Panc1 (cell line): Measurements from ENCODE around the gene AQP11.

Source experiments
- SIN3A ChIP-seq: IDR thresholded peaks from 2 replicates; pipeline ENCODE4 v1.6.1; 2012; ENCODE audit warnings: low read depth, mild to moderate bottlenecking, low read length, moderate library complexity, borderline replicate concordance; ENCODE audit not compliant: insufficient read depth
- TF ChIP-seq, protein P1 (sequence below): fragments of 450-650 bp; IDR thresholded peaks from 2 replicates; pipeline ENCODE4 v1.5.1; 2017; ENCODE audit warnings: mild to moderate bottlenecking
- TF ChIP-seq, protein P2 (sequence below), 2 experiments: IDR thresholded peaks; 2 replicates each; pipeline ENCODE4 v1.6.1; 2011 to 2012; ENCODE audit warnings: low read depth in 2 of 2, control low read depth in 1 of 2, low read length in 1 of 2, mild to moderate bottlenecking in 1 of 2, moderate library complexity in 1 of 2; ENCODE audit not compliant: insufficient read depth in 1 of 2

DNA sequence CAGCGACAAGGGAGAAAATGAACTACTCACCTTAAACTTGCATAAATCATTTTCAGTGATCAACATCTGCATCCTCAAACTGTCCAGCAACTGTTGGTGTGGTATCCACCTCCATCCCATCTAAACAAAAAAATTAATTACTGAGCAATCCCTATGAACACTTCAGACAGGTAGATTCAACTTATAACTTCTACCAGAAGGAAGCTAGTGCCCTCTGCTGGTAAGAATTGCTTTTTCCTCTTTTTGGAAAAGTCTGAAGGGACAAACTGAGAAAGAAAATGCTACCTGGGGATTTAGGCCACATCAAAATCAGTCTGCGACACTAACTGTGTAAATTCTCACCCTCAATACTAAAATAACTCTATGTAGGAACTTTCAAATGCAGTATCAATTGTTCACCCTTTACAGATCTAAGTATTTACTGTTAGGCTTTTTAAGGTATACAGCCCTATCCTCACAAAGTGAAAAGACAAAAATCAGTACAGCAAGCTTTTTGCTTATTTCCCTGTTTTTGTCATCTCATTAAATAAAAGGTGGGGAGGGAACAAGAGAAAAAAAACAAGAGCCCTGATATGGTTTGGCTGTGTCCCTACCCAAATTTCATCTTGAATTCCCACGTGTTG, 29.9 kb downstream of the AQP11 start:
- TF ChIP-seq, protein P1, sequence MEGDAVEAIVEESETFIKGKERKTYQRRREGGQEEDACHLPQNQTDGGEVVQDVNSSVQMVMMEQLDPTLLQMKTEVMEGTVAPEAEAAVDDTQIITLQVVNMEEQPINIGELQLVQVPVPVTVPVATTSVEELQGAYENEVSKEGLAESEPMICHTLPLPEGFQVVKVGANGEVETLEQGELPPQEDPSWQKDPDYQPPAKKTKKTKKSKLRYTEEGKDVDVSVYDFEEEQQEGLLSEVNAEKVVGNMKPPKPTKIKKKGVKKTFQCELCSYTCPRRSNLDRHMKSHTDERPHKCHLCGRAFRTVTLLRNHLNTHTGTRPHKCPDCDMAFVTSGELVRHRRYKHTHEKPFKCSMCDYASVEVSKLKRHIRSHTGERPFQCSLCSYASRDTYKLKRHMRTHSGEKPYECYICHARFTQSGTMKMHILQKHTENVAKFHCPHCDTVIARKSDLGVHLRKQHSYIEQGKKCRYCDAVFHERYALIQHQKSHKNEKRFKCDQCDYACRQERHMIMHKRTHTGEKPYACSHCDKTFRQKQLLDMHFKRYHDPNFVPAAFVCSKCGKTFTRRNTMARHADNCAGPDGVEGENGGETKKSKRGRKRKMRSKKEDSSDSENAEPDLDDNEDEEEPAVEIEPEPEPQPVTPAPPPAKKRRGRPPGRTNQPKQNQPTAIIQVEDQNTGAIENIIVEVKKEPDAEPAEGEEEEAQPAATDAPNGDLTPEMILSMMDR, result peak; percentile 85; the same call in 1 of the 2 replicates
- TF ChIP-seq, protein P2, sequence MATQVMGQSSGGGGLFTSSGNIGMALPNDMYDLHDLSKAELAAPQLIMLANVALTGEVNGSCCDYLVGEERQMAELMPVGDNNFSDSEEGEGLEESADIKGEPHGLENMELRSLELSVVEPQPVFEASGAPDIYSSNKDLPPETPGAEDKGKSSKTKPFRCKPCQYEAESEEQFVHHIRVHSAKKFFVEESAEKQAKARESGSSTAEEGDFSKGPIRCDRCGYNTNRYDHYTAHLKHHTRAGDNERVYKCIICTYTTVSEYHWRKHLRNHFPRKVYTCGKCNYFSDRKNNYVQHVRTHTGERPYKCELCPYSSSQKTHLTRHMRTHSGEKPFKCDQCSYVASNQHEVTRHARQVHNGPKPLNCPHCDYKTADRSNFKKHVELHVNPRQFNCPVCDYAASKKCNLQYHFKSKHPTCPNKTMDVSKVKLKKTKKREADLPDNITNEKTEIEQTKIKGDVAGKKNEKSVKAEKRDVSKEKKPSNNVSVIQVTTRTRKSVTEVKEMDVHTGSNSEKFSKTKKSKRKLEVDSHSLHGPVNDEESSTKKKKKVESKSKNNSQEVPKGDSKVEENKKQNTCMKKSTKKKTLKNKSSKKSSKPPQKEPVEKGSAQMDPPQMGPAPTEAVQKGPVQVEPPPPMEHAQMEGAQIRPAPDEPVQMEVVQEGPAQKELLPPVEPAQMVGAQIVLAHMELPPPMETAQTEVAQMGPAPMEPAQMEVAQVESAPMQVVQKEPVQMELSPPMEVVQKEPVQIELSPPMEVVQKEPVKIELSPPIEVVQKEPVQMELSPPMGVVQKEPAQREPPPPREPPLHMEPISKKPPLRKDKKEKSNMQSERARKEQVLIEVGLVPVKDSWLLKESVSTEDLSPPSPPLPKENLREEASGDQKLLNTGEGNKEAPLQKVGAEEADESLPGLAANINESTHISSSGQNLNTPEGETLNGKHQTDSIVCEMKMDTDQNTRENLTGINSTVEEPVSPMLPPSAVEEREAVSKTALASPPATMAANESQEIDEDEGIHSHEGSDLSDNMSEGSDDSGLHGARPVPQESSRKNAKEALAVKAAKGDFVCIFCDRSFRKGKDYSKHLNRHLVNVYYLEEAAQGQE (IDR thresholded peaks at IDR 0.05; ENCODE audit: insufficient read depth in 1 of 2, low read depth in 2 of 2, low read length in 1 of 2), result no peak
- no peak for TF ChIP-seq SIN3A
